ENCODE data around the gene WDR90.

WDR90 gene

GRCh38 chr16:635573-636205 is 13.5 kb upstream of the WDR90 start:
- Histone ChIP-seq H3K36me3 (ENCODE audit: insufficient read depth, low read length) (no peaks in the 10 kb centered on the region), H4K20me1 (ENCODE audit: insufficient read depth, low read length) (no peaks in the 10 kb centered on the region), H3K27me3 (ENCODE audit: insufficient read depth, low read length) (no peaks in the 10 kb centered on the region; the same call in 1 of the 2 replicates), H3K79me2 (ENCODE audit: insufficient read depth, low read length) (no peaks in the 10 kb centered on the region), H3F3A (ENCODE audit: insufficient read depth, low read length) (no peaks in the 10 kb centered on the region), H2AFZ (ENCODE audit: low read length) (no peak overlapping the region), H3K9ac (ENCODE audit: low read length) (peak overlapping the region; percentile 78), H3K4me1 (ENCODE audit: insufficient read depth, low read length, severe bottlenecking) (peaks cover 26% of the 10 kb centered on the region), H3K4me3 (ENCODE audit: low read depth, low read length, poor library complexity, severe bottlenecking) (peak overlapping the region; percentile 78), H3K9me2 (ENCODE audit: low read depth, low read length) (no peaks in the 10 kb centered on the region), H3K27ac (ENCODE audit: low read depth, low read length, poor library complexity, severe bottlenecking) (no peak overlapping the region), H3K9me3 (ENCODE audit: low read length) (no peaks in the 10 kb centered on the region), H3K4me2 (ENCODE audit: low read length) (peak overlapping the region; percentile 84)
- TF ChIP-seq EZH2 (IDR thresholded peaks at IDR 0.05; ENCODE audit: borderline replicate concordance, low read length): no peak
- TF ChIP-seq CTCF (IDR thresholded peaks at IDR 0.05; ENCODE audit: low read length): no peak

- Histone ChIP-seq H3K79me2 (ENCODE audit: insufficient read depth, low read length) (no peaks in the 10 kb centered on the region), H3K9ac (ENCODE audit: low read length) (peak within 1 kb of the TSS; percentile 78), H3K9me3 (ENCODE audit: low read length) (no peaks in the 10 kb centered on the region), H3K4me3 (ENCODE audit: low read depth, low read length, poor library complexity, severe bottlenecking) (peak within 1 kb of the TSS; percentile 78), H3K9me2 (ENCODE audit: low read depth, low read length) (no peaks in the 10 kb centered on the region), H2AFZ (ENCODE audit: low read length) (no peak within 1 kb of the TSS), H3K4me2 (ENCODE audit: low read length) (peak within 1 kb of the TSS; percentile 84), H3K36me3 (ENCODE audit: insufficient read depth, low read length) (no peaks in the 10 kb centered on the region), H3F3A (ENCODE audit: insufficient read depth, low read length) (no peaks in the 10 kb centered on the region), H3K27ac (ENCODE audit: low read depth, low read length, poor library complexity, severe bottlenecking) (peak within 1 kb of the TSS; percentile 70), H3K27me3 (ENCODE audit: insufficient read depth, low read length) (no peaks in the 10 kb centered on the region), H4K20me1 (ENCODE audit: insufficient read depth, low read length) (no peaks in the 10 kb centered on the region), H3K4me1 (ENCODE audit: insufficient read depth, low read length, severe bottlenecking) (peaks cover 33% of the 10 kb centered on the region)
- no peak for TF ChIP-seq CTCF (IDR thresholded peaks at IDR 0.05; ENCODE audit: low read length)
- no peak for TF ChIP-seq EZH2 (IDR thresholded peaks at IDR 0.05; ENCODE audit: borderline replicate concordance, low read length)
Measured at GRCh38 chr16:636206-637080, 12.7 kb upstream of the WDR90 start, which contains the start of gene METTL26. Gene METTL26, minus strand, starts transcription at chr16:636305. Its CDS starts 15 bp downstream, at chr16:636290.

- Histone ChIP-seq H3K9me3 (ENCODE audit: low read length) (no peaks in the 10 kb centered on the region), H3F3A (ENCODE audit: insufficient read depth, low read length) (no peaks in the 10 kb centered on the region), H3K4me2 (ENCODE audit: low read length) (peak overlapping the region; percentile 84), H4K20me1 (ENCODE audit: insufficient read depth, low read length) (no peaks in the 10 kb centered on the region), H3K27ac (ENCODE audit: low read depth, low read length, poor library complexity, severe bottlenecking) (peak overlapping the region; percentile 7), H2AFZ (ENCODE audit: low read length) (no peak overlapping the region), H3K4me3 (ENCODE audit: low read depth, low read length, poor library complexity, severe bottlenecking) (peak overlapping the region; percentile 78), H3K9ac (ENCODE audit: low read length) (peak overlapping the region; percentile 78), H3K4me1 (ENCODE audit: insufficient read depth, low read length, severe bottlenecking) (peaks cover 35% of the 10 kb centered on the region), H3K79me2 (ENCODE audit: insufficient read depth, low read length) (no peaks in the 10 kb centered on the region), H3K9me2 (ENCODE audit: low read depth, low read length) (no peaks in the 10 kb centered on the region), H3K27me3 (ENCODE audit: insufficient read depth, low read length) (no peaks in the 10 kb centered on the region), H3K36me3 (ENCODE audit: insufficient read depth, low read length) (no peaks in the 10 kb centered on the region; the same call in 1 of the 2 replicates)
- no peak for TF ChIP-seq CTCF (IDR thresholded peaks at IDR 0.05; ENCODE audit: low read length)
- no peak for TF ChIP-seq EZH2 (IDR thresholded peaks at IDR 0.05; ENCODE audit: borderline replicate concordance, low read length)
Measured at GRCh38 chr16:637081-638018, 11.8 kb upstream of the WDR90 start.
